HepG2 (cell line): ENCODE data around the gene MYH3. TPM values are rescaled to one million over a fixed set of nuclear protein-coding genes. Genes with fewer than 3 reads are reported as not detected.

Source experiments
- AFF4 ChIP-seq: sonication (generic); formaldehyde crosslinking; IDR thresholded peaks from 2 replicates; pipeline ENCODE4 v1.4.0; 2020; ENCODE audit warnings: missing genetic modification reagents
- BRD4 ChIP-seq: sonication (generic); formaldehyde crosslinking; IDR thresholded peaks from 2 replicates; pipeline ENCODE4 v1.4.0; 2020; ENCODE audit warnings: missing genetic modification reagents
- ETV6 ChIP-seq: sonication (generic); formaldehyde crosslinking; conservative IDR thresholded peaks from 2 replicates; pipeline ENCODE4 v1.4.0; 2020; ENCODE audit warnings: missing genetic modification reagents
- FOXK1 ChIP-seq: sonication (generic); formaldehyde crosslinking; IDR thresholded peaks from 2 replicates; pipeline ENCODE4 v1.4.0; 2020; ENCODE audit warnings: low read depth, missing genetic modification reagents, borderline replicate concordance
- MED13 ChIP-seq: sonication (generic); formaldehyde crosslinking; IDR thresholded peaks from 2 replicates; pipeline ENCODE4 v1.5.0; 2020; ENCODE audit warnings: missing genetic modification reagents
- NFKB2 ChIP-seq: sonication (generic); formaldehyde crosslinking; IDR thresholded peaks from 2 replicates; pipeline ENCODE4 v1.4.0; 2020; ENCODE audit warnings: missing genetic modification reagents, borderline replicate concordance
- PHF20 ChIP-seq: sonication (generic); formaldehyde crosslinking; IDR thresholded peaks from 2 replicates; pipeline ENCODE4 v1.5.0; 2020; ENCODE audit warnings: mild to moderate bottlenecking, missing genetic modification reagents
- SMYD3 ChIP-seq: sonication (generic); formaldehyde crosslinking; IDR thresholded peaks from 2 replicates; pipeline ENCODE4 v1.8.1; 2023; ENCODE audit warnings: mild to moderate bottlenecking, missing genetic modification reagents
- SPEN ChIP-seq: sonication (generic); formaldehyde crosslinking; IDR thresholded peaks from 2 replicates; pipeline ENCODE4 v1.5.1; 2020; ENCODE audit warnings: low read depth, mild to moderate bottlenecking, missing genetic modification reagents
- TP53 ChIP-seq: sonication (generic); formaldehyde crosslinking; conservative IDR thresholded peaks from 2 replicates; pipeline ENCODE4 v1.4.0; 2020; ENCODE audit warnings: missing genetic modification reagents
- ZBTB20 ChIP-seq: sonication (generic); formaldehyde crosslinking; IDR thresholded peaks from 2 replicates; pipeline ENCODE4 v1.8.1; 2023; ENCODE audit warnings: missing genetic modification reagents, low read depth, mild to moderate bottlenecking, borderline replicate concordance
- ZBTB7A ChIP-seq: sonication (generic); formaldehyde crosslinking; IDR thresholded peaks from 2 replicates; pipeline ENCODE4 v1.8.0; 2022; ENCODE audit warnings: mild to moderate bottlenecking, missing genetic modification reagents
- ZNF251 ChIP-seq: sonication (generic); formaldehyde crosslinking; IDR thresholded peaks from 2 replicates; pipeline ENCODE4 v1.9.0; 2021; ENCODE audit warnings: mild to moderate bottlenecking, missing genetic modification reagents
- ZNF30 ChIP-seq: sonication (generic); formaldehyde crosslinking; IDR thresholded peaks from 2 replicates; pipeline ENCODE4 v1.5.0; 2020; ENCODE audit warnings: mild to moderate bottlenecking, missing genetic modification reagents
- ZNF354B ChIP-seq: sonication (generic); formaldehyde crosslinking; IDR thresholded peaks from 2 replicates; pipeline ENCODE4 v1.8.0; 2022; ENCODE audit warnings: mild to moderate bottlenecking, missing genetic modification reagents
- ZNF550 ChIP-seq: sonication (generic); formaldehyde crosslinking; IDR thresholded peaks from 2 replicates; pipeline ENCODE4 v1.4.0; 2020; ENCODE audit warnings: mild to moderate bottlenecking, missing genetic modification reagents, borderline replicate concordance
- ZNF749 ChIP-seq: sonication (generic); formaldehyde crosslinking; IDR thresholded peaks from 2 replicates; pipeline ENCODE4 v1.8.0; 2022; ENCODE audit warnings: mild to moderate bottlenecking, missing genetic modification reagents, moderate library complexity, borderline replicate concordance
- ZNF800 ChIP-seq: sonication (generic); formaldehyde crosslinking; IDR thresholded peaks from 2 replicates; pipeline ENCODE4 v1.4.0; 2020; ENCODE audit warnings: missing genetic modification reagents
- ZSCAN29 ChIP-seq: sonication (generic); formaldehyde crosslinking; conservative IDR thresholded peaks from 2 replicates; pipeline ENCODE4 v1.4.0; 2020; ENCODE audit warnings: mild to moderate bottlenecking, missing genetic modification reagents
- polyA plus RNA-seq, 8 experiments: library from polyadenylated mRNA; depleted of rRNA in 3 of 8; stranded (reverse) in 7 of 8; unstranded in 1 of 8; fragments of >200 nt; fragmentation: Illumina TruSeq in 4 of 8; extraction: Trizol in 4 of 8; gene quantifications; 2 replicates each; pipeline versions ENCODE4 v1.2.1 to v1.2.3, GENCODE V29; 2011 to 2016; ENCODE audit warnings: low read depth in 4 of 8, missing spikeins in 1 of 8, mixed read lengths in 1 of 8; ENCODE audit not compliant: insufficient read depth in 1 of 8
- total RNA-seq, 5 experiments: library from RNA; depleted of rRNA; stranded (reverse); fragments of >200 nt; fragmentation: Illumina TruSeq; extraction: Trizol; gene quantifications; 2 replicates each; pipeline ENCODE4 v1.2.3, GENCODE V29; 2016; ENCODE audit warnings: low read depth in 1 of 5
- TF ChIP-seq, protein P1 (sequence below): sonication (generic); formaldehyde crosslinking; IDR thresholded peaks from 2 replicates; pipeline ENCODE4 v1.5.1; 2020; ENCODE audit warnings: mild to moderate bottlenecking, moderate library complexity, missing genetic modification reagents

The MYH3 gene
- total and polyA plus RNA-seq, 2 of the 13 experiments (the other 11 are each of a cell fraction or from before 2014, with no cell fraction given): 2.5 to 4.5 TPM

GRCh38 chr17:10697092-10698081 is 40.3 kb upstream of the MYH3 start, which contains the start of the genes ADPRM and SCO1 (continued):
- TF ChIP-seq AFF4 (CRISPR knock-in tag): no peak
- TF ChIP-seq, protein P1, sequence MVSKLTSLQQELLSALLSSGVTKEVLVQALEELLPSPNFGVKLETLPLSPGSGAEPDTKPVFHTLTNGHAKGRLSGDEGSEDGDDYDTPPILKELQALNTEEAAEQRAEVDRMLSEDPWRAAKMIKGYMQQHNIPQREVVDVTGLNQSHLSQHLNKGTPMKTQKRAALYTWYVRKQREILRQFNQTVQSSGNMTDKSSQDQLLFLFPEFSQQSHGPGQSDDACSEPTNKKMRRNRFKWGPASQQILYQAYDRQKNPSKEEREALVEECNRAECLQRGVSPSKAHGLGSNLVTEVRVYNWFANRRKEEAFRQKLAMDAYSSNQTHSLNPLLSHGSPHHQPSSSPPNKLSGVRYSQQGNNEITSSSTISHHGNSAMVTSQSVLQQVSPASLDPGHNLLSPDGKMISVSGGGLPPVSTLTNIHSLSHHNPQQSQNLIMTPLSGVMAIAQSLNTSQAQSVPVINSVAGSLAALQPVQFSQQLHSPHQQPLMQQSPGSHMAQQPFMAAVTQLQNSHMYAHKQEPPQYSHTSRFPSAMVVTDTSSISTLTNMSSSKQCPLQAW (CRISPR knock-in tag): peak; percentile 83; the same call in 1 of the 2 replicates
- TF ChIP-seq ZNF30 (CRISPR knock-in tag): no peak
- no peak for TF ChIP-seq ZNF251 (CRISPR knock-in tag)
- 0 out of 2 replicates have a peak, but pooled peaks have one; percentile 26 for TF ChIP-seq ZBTB20 (CRISPR knock-in tag)
- TF ChIP-seq ZBTB7A (CRISPR knock-in tag): peak; percentile 91
- TF ChIP-seq ZNF800 (CRISPR knock-in tag): peak; percentile 80
- TF ChIP-seq SPEN (CRISPR knock-in tag): peak; percentile 97
- peak; percentile 77; the same call in 1 of the 2 replicates for TF ChIP-seq ETV6
- TF ChIP-seq NFKB2 (CRISPR knock-in tag): peak; percentile 88; the same call in 1 of the 2 replicates
- TF ChIP-seq FOXK1 (CRISPR knock-in tag): peak; percentile 75; the same call in 1 of the 2 replicates
- no peak for TF ChIP-seq ZNF550
- peak; percentile 97 for TF ChIP-seq PHF20 (CRISPR knock-in tag)
- TF ChIP-seq TP53 (CRISPR knock-in tag): peak; percentile 71; the same call in 1 of the 2 replicates
- TF ChIP-seq ZSCAN29 (CRISPR knock-in tag): 0 out of 2 replicates have a peak, but pooled peaks have one; percentile 53
- TF ChIP-seq ZNF749 (CRISPR knock-in tag): no peak; the same call in 1 of the 2 replicates
- no peak; the same call in 1 of the 2 replicates for TF ChIP-seq MED13 (CRISPR knock-in tag)
- peak; percentile 82 for TF ChIP-seq BRD4 (CRISPR knock-in tag)
- no peak for TF ChIP-seq ZNF354B (CRISPR knock-in tag)
- TF ChIP-seq SMYD3 (CRISPR knock-in tag): no peak
